Neural cell (in vitro differentiated cells): ENCODE data around the gene FILIP1. TPM values are rescaled to one million over a fixed set of nuclear protein-coding genes. Genes with fewer than 3 reads are reported as not detected.

Experiments
- H2AFZ ChIP-seq: fragments of 200-600, 300-800 bp; sonication (generic), shearing (Covaris generic); 2 replicates; pipeline ENCODE4 v1.6.0; 2014; ENCODE audit warnings: low read depth, mild to moderate bottlenecking, antibody characterized with exemption, low read length, moderate library complexity
- H3F3A ChIP-seq: fragments of 200-600 bp; shearing (Covaris generic); 2 replicates; pipeline ENCODE4 v1.6.1; 2016; ENCODE audit warnings: mild to moderate bottlenecking, moderate library complexity, mixed read lengths, antibody characterized with exemption, low read length; ENCODE audit not compliant: insufficient read depth, poor library complexity, severe bottlenecking
- H3K27ac ChIP-seq: fragments of 200-600, 300-800 bp; sonication (generic), shearing (Covaris generic); 2 replicates; pipeline ENCODE4 v1.5.1; 2014; ENCODE audit warnings: mild to moderate bottlenecking, low read length, moderate library complexity
- H3K27me3 ChIP-seq: fragments of 300-800, 200-600 bp; sonication (generic), shearing (Covaris generic); 2 replicates; pipeline ENCODE4 v1.6.0; 2014; ENCODE audit warnings: mild to moderate bottlenecking, low read depth, low read length, moderate library complexity; ENCODE audit not compliant: insufficient read depth
- H3K36me3 ChIP-seq: fragments of 300-800, 200-600 bp; sonication (generic), shearing (Covaris generic); 2 replicates; pipeline ENCODE4 v1.5.1; 2014; ENCODE audit warnings: mild to moderate bottlenecking, antibody characterized with exemption, low read length, moderate library complexity; ENCODE audit not compliant: insufficient read depth
- H3K4me2 ChIP-seq: fragments of 300-800, 200-600 bp; sonication (generic), shearing (Covaris generic); 2 replicates; pipeline ENCODE4 v1.6.0; 2014; ENCODE audit warnings: mild to moderate bottlenecking, low read length
- H3K4me3 ChIP-seq: fragments of 300-800, 200-600 bp; sonication (generic), shearing (Covaris generic); 2 replicates; pipeline ENCODE4 v1.5.1; 2014; ENCODE audit warnings: mild to moderate bottlenecking, low read length, moderate library complexity
- H3K79me2 ChIP-seq: fragments of 200-600 bp; shearing (Covaris generic); replicated peaks from 2 replicates; pipeline ENCODE4 v1.6.0; 2014; ENCODE audit warnings: mild to moderate bottlenecking, low read length, moderate library complexity; ENCODE audit not compliant: insufficient read depth
- H3K9ac ChIP-seq: fragments of 300-800, 200-600 bp; sonication (generic), shearing (Covaris generic); 2 replicates; pipeline ENCODE4 v1.6.1; 2016; ENCODE audit warnings: mild to moderate bottlenecking, low read length, mixed read lengths
- H3K9me2 ChIP-seq: fragments of 200-600 bp; shearing (Covaris generic); 2 replicates; pipeline ENCODE4 v1.6.1; 2016; ENCODE audit warnings: mild to moderate bottlenecking, low read length, mixed read lengths; ENCODE audit not compliant: insufficient read depth
- H3K9me3 ChIP-seq: fragments of 200-600, 300-800 bp; sonication (generic), shearing (Covaris generic); 2 replicates; pipeline ENCODE4 v1.6.1; 2016; ENCODE audit warnings: mild to moderate bottlenecking, mixed run types, low read length, moderate library complexity, mixed read lengths
- H4K20me1 ChIP-seq: fragments of 200-600 bp; shearing (Covaris generic); 2 replicates; pipeline ENCODE4 v1.6.1; 2016; ENCODE audit warnings: mild to moderate bottlenecking, mixed run types; ENCODE audit not compliant: insufficient read depth
- CTCF ChIP-seq: fragments of 450-650 bp; IDR thresholded peaks from 2 replicates; pipeline ENCODE4 v1.5.1; 2014; ENCODE audit warnings: antibody characterized with exemption, mild to moderate bottlenecking, moderate library complexity; ENCODE audit not compliant: poor library complexity, severe bottlenecking
- EP300 ChIP-seq: fragments of 450-650 bp; conservative IDR thresholded peaks from 2 replicates; pipeline ENCODE4 v1.6.1; 2014; ENCODE audit warnings: antibody characterized with exemption, mild to moderate bottlenecking, moderate library complexity; ENCODE audit not compliant: poor library complexity, severe bottlenecking
- EZH2 ChIP-seq: fragments of 200-600, 300-800 bp; shearing (Covaris generic), sonication (generic); IDR thresholded peaks from 2 replicates; pipeline ENCODE4 v1.6.1; 2014; ENCODE audit warnings: antibody characterized with exemption, low read length, borderline replicate concordance, mild to moderate bottlenecking; ENCODE audit not compliant: insufficient read depth, poor library complexity, severe bottlenecking
- MXI1 ChIP-seq: fragments of 450-650 bp; conservative IDR thresholded peaks from 2 replicates; pipeline ENCODE4 v1.6.1; 2014; ENCODE audit warnings: antibody characterized with exemption, mild to moderate bottlenecking; ENCODE audit not compliant: poor library complexity, severe bottlenecking
- POLR2AphosphoS5 ChIP-seq: IDR thresholded peaks from 2 replicates; pipeline ENCODE4 v1.6.1; 2012
- RAD21 ChIP-seq: fragments of 450-650 bp; conservative IDR thresholded peaks from 2 replicates; pipeline ENCODE4 v1.6.1; 2014; ENCODE audit warnings: antibody characterized with exemption, mild to moderate bottlenecking, moderate library complexity
- REST ChIP-seq: IDR thresholded peaks from 2 replicates; pipeline ENCODE4 v1.6.1; 2012; ENCODE audit warnings: borderline replicate concordance
- SMC3 ChIP-seq: fragments of 450-650 bp; conservative IDR thresholded peaks from 2 replicates; pipeline ENCODE4 v1.6.1; 2014; ENCODE audit warnings: antibody characterized with exemption, mild to moderate bottlenecking, moderate library complexity; ENCODE audit not compliant: poor library complexity
- TAF1 ChIP-seq: IDR thresholded peaks from 2 replicates; pipeline ENCODE4 v1.6.1; 2012; ENCODE audit warnings: low read depth
- polyA plus RNA-seq: library from polyadenylated mRNA; depleted of rRNA; stranded (reverse); fragments of >200 nt; gene quantifications from 2 replicates; pipeline ENCODE4 v1.2.3, GENCODE V29; 2014

FILIP1 gene
- polyA plus RNA-seq, 1 donor from 2014 or later, result 1.4 TPM

- Histone ChIP-seq H3K4me3 (no peak overlapping the region), H3K79me2 (no peaks in the 10 kb centered on the region), H3K4me2 (no peak overlapping the region), H2AFZ (no peak overlapping the region), H4K20me1 (no peaks in the 10 kb centered on the region), H3K27me3 (no peaks in the 10 kb centered on the region), H3K36me3 (no peaks in the 10 kb centered on the region), H3K27ac (no peak overlapping the region), H3K9me3 (no peaks in the 10 kb centered on the region), H3K9me2 (no peaks in the 10 kb centered on the region), H3F3A (no peaks in the 10 kb centered on the region), H3K9ac (no peak overlapping the region)
- no peak for TF ChIP-seq EP300
- no peak for TF ChIP-seq EZH2
- TF ChIP-seq POLR2AphosphoS5, result no peak
- TF ChIP-seq TAF1, result no peak
- no peak for TF ChIP-seq REST
- TF ChIP-seq RAD21, result no peak
- TF ChIP-seq SMC3, result no peak
- no peak for TF ChIP-seq MXI1
- no peak for TF ChIP-seq CTCF
These were observed 64.4 kb downstream of the FILIP1 start for GRCh38 chr6:75429061-75429703.

GRCh38 chr6:75428204-75428603 lies 65.4 kb downstream of the FILIP1 start:
- Histone ChIP-seq H3K4me3 (no peak overlapping the region), H3K9ac (no peak overlapping the region), H3K27me3 (no peaks in the 10 kb centered on the region), H3K27ac (no peak overlapping the region), H2AFZ (no peak overlapping the region), H3K9me2 (no peaks in the 10 kb centered on the region), H4K20me1 (no peaks in the 10 kb centered on the region), H3K9me3 (no peaks in the 10 kb centered on the region), H3K4me2 (no peak overlapping the region), H3F3A (no peaks in the 10 kb centered on the region), H3K36me3 (no peaks in the 10 kb centered on the region), H3K79me2 (no peaks in the 10 kb centered on the region)
- no peak for TF ChIP-seq SMC3
- no peak for TF ChIP-seq CTCF
- TF ChIP-seq EZH2, result no peak
- no peak for TF ChIP-seq RAD21
- no peak for TF ChIP-seq MXI1
- no peak for TF ChIP-seq TAF1
- no peak for TF ChIP-seq REST
- no peak for TF ChIP-seq EP300
- TF ChIP-seq POLR2AphosphoS5, result no peak
